Measurements from ENCODE around the gene FES.

- TF ChIP-seq CTCF (IDR thresholded peaks at IDR 0.05) (no peak), POLR2A (IDR thresholded peaks at IDR 0.05) (no peak)
Measured at GRCh38 chr15:90864507-90864906, 19.8 kb upstream of the FES start.
